Right ventricle myocardium superior (tissue), 1 donor: Measurements from ENCODE around the gene PSTPIP2. TPM values are rescaled to one million over a fixed set of nuclear protein-coding genes. Genes with fewer than 3 reads are reported as not detected.

ENCODE experiments used
- ATAC-seq: fragments of 200-7000 bp; cut with Tn5 transposase; one replicate; pipeline ENCODE4 v1.9.1; 2020; ENCODE audit warnings: mild to moderate bottlenecking; ENCODE audit not compliant: poor library complexity
- DNase-seq: peaks from one replicate; pipeline ENCODE4 v3.0.0-alpha.2; 2020
- intact Hi-C: fragments of 100-400 bp; cut with DNase I; formaldehyde crosslinking; loops from one replicate; pipeline ENCODE4 v1.11.2; 2022
- total RNA-seq: library from RNA; stranded (reverse); fragmentation: NEBNext Ultra II Directional; extraction: Animal tissue kit (Norgen Biotek cat#: 25700); gene quantifications from one replicate; pipeline ENCODE4 v1.2.1, GENCODE V29; 2021
- donor health status: DM: no; HTN: yes; CAD: no; lungs with severe emphysema.

Gene PSTPIP2
- total RNA-seq, 1 donor from 2014 or later: 2.4 TPM

GRCh38 chr18:46042571-46043123 lies 29.4 kb downstream of the PSTPIP2 start:
- intact Hi-C loops: no loop called here
- no peak for ATAC-seq

GRCh38 chr18:46040747-46041104 lies 31.3 kb downstream of the PSTPIP2 start:
- DNase-seq (no peak), ATAC-seq (no peak)
- intact Hi-C loops: no loop called here

More at GRCh38 chr18:46042571-46043123, 29.4 kb downstream of the PSTPIP2 start:
- DNase-seq: no peak

GRCh38 chr18:46040033-46040746 lies 31.9 kb downstream of the PSTPIP2 start:
- no peak for ATAC-seq
- DNase-seq: no peak
- intact Hi-C loops: no loop called here

- ATAC-seq (no peak), DNase-seq (no peak)
- intact Hi-C loops: no loop called here
Observed at GRCh38 chr18:46037512-46038305, 34.4 kb downstream of the PSTPIP2 start.

GRCh38 chr18:46035696-46036680 lies 36.1 kb downstream of the PSTPIP2 start:
- intact Hi-C loops: no loop called here
- DNase-seq: no peak
- ATAC-seq: no peak

- DNase-seq (no peak), ATAC-seq (peak; percentile 31)
- intact Hi-C loops: no loop called here
Observed at GRCh38 chr18:46034230-46034629, 37.8 kb downstream of the PSTPIP2 start.

GRCh38 chr18:46031741-46032140 lies 40.3 kb downstream of the PSTPIP2 start:
- intact Hi-C loops: no loop called here
- ATAC-seq (no peak), DNase-seq (no peak)

- no peak for ATAC-seq
Observed at GRCh38 chr18:46028536-46028891, 43.5 kb downstream of the PSTPIP2 start.

GRCh38 chr18:46019936-46020335 lies 52.1 kb downstream of the PSTPIP2 start:
- intact Hi-C loops: no loop called here

More at GRCh38 chr18:46028536-46028891, 43.5 kb downstream of the PSTPIP2 start:
- intact Hi-C loops: no loop called here
- no peak for DNase-seq

GRCh38 chr18:46013484-46014189 lies 58.4 kb downstream of the PSTPIP2 start:
- ATAC-seq (no peak), DNase-seq (no peak)
- intact Hi-C loops: no loop called here

More at GRCh38 chr18:46019936-46020335, 52.1 kb downstream of the PSTPIP2 start:
- no peak for DNase-seq
- ATAC-seq: no peak

GRCh38 chr18:46010676-46011075 lies 61.4 kb downstream of the PSTPIP2 start:
- DNase-seq: peak; percentile 42
- peak; percentile 46 for ATAC-seq
- intact Hi-C loops: no loop called here

- no peak for ATAC-seq
- intact Hi-C loops: no loop called here
Observed at GRCh38 chr18:46010050-46010449, 62.0 kb downstream of the PSTPIP2 start.

GRCh38 chr18:46009125-46009840 lies 62.8 kb downstream of the PSTPIP2 start:
- ATAC-seq (peak; percentile 60), DNase-seq (no peak)

More at GRCh38 chr18:46010050-46010449, 62.0 kb downstream of the PSTPIP2 start:
- no peak for DNase-seq

GRCh38 chr18:46008531-46008930 lies 63.5 kb downstream of the PSTPIP2 start:
- no peak for ATAC-seq

More at GRCh38 chr18:46009125-46009840, 62.8 kb downstream of the PSTPIP2 start:
- intact Hi-C loops: no loop called here

GRCh38 chr18:46007165-46007564 lies 64.9 kb downstream of the PSTPIP2 start:
- DNase-seq (no peak), ATAC-seq (no peak)
- intact Hi-C loops: no loop called here

More at GRCh38 chr18:46008531-46008930, 63.5 kb downstream of the PSTPIP2 start:
- DNase-seq: no peak
- intact Hi-C loops: no loop called here

GRCh38 chr18:46002934-46003333 lies 69.1 kb downstream of the PSTPIP2 start:
- DNase-seq: no peak
- no peak for ATAC-seq
- intact Hi-C loops: no loop called here

- ATAC-seq (no peak), DNase-seq (no peak)
- intact Hi-C loops: no loop called here
Observed at GRCh38 chr18:46001892-46002291, 70.2 kb downstream of the PSTPIP2 start.
